Stimulated activated CD4-positive, alpha-beta T cell treated with anti-CD3 and anti-CD28 coated beads, Interleukin-4, amount 100 ng/mL, for 24 hours (primary cell): ENCODE data around the gene INTS11.
"Not testable (repeated sequence)": the region's sequence is repeated elsewhere in the genome, so short reads cannot be mapped to it uniquely, and the experiment has no call there.

Source experiments
- DNase-seq: peaks from one replicate; pipeline ENCODE4 v3.0.0-alpha.2; 2020

The INTS11 gene

GRCh38 chr1:1324524-1325287 is at the start of gene INTS11, which contains the start of gene CPTP:
Gene INTS11 (minus strand): TSS chr1:1324660. CDS start chr1:1324608, 52 bp downstream.
Gene CPTP (plus strand): TSS chr1:1324802. CDS start chr1:1326911, 2,109 bp downstream.
- peak; percentile 96 for DNase-seq

- no peak for DNase-seq
Measured at GRCh38 chr1:1373815-1374588, 49.5 kb upstream of the INTS11 start.

- no peak for DNase-seq
Measured at GRCh38 chr1:1373051-1373814, 48.8 kb upstream of the INTS11 start.

- DNase-seq: peak; percentile 81
Measured at GRCh38 chr1:1371746-1372711, 47.6 kb upstream of the INTS11 start.

- peak; percentile 33 for DNase-seq
Measured at GRCh38 chr1:1371364-1371745, 46.9 kb upstream of the INTS11 start.

GRCh38 chr1:1370771-1371300 is 46.4 kb upstream of the INTS11 start:
- no peak for DNase-seq

GRCh38 chr1:1370094-1370493 is 45.6 kb upstream of the INTS11 start:
- not testable (repeated sequence) for DNase-seq

- no peak for DNase-seq
Measured at GRCh38 chr1:1367315-1367714, 42.9 kb upstream of the INTS11 start.

- DNase-seq: no peak
Measured at GRCh38 chr1:1366699-1367066, 42.2 kb upstream of the INTS11 start.

GRCh38 chr1:1365875-1366698 is 41.6 kb upstream of the INTS11 start:
- no peak for DNase-seq

GRCh38 chr1:1364266-1364665 is 39.8 kb upstream of the INTS11 start:
- DNase-seq: no peak

GRCh38 chr1:1361982-1362423 is 37.5 kb upstream of the INTS11 start:
- DNase-seq: no peak

GRCh38 chr1:1361233-1361981 is 36.9 kb upstream of the INTS11 start:
- no peak for DNase-seq

GRCh38 chr1:1360506-1361169 is 36.2 kb upstream of the INTS11 start:
- DNase-seq: no peak

GRCh38 chr1:1359664-1360468 is 35.4 kb upstream of the INTS11 start:
- DNase-seq: no peak

- no peak for DNase-seq
Measured at GRCh38 chr1:1359308-1359663, 34.8 kb upstream of the INTS11 start.

GRCh38 chr1:1358433-1359271 is 34.2 kb upstream of the INTS11 start, which contains the start of gene MXRA8:
Gene MXRA8 (minus strand): TSS chr1:1358555. CDS start chr1:1358504, 51 bp downstream.
- DNase-seq: no peak
